Measurements from ENCODE around the gene VTI1A.

GRCh38 chr10:112507988-112508387 lies 61.0 kb downstream of the VTI1A start:
- TF ChIP-seq EZH2phosphoT487 (IDR thresholded peaks at IDR 0.05; ENCODE audit: unreplicated experiment) (no peak), CTCF (conservative IDR thresholded peaks at IDR 0.05; ENCODE audit: low read depth in 2 of 2) (no peak), EZH2 (IDR thresholded peaks at IDR 0.05; ENCODE audit: low read depth, unreplicated experiment) (no peak), CREB1 (CRISPR knock-in tag; IDR thresholded peaks at IDR 0.05; ENCODE audit: low read depth) (no peak)
